Lower leg skin (tissue), 4 donors: ENCODE data around the gene ELF4. TPM values are rescaled to one million over a fixed set of nuclear protein-coding genes. Genes with fewer than 3 reads are reported as not detected.

ENCODE experiments used
- DNase-seq, 2 donors: peaks; one replicate each; pipeline ENCODE4 v3.0.0-alpha.2; 2019; ENCODE audit warnings: low spot score in 2 of 2
- H3K4me3 ChIP-seq: fragments of 200-600 bp; sonication (generic); 2 replicates; pipeline ENCODE4 v1.5.1; 2017; ENCODE audit warnings: mild to moderate bottlenecking, low read depth; ENCODE audit not compliant: poor library complexity, severe bottlenecking
- CTCF ChIP-seq, 3 donors: fragments of 450-650 bp; IDR thresholded peaks; one replicate each; pipeline ENCODE4 v1.5.1; 2016; ENCODE audit warnings: antibody characterized with exemption in 3 of 3, mild to moderate bottlenecking in 3 of 3, moderate library complexity in 2 of 3
- POLR2A ChIP-seq, 2 donors: fragments of 450-650 bp; IDR thresholded peaks; one replicate each; pipeline ENCODE4 v1.6.1; 2016 to 2017; ENCODE audit warnings: antibody characterized with exemption in 2 of 2, mild to moderate bottlenecking in 1 of 2, moderate library complexity in 1 of 2
- WGBS, 2 donors: methylation state at CpG; one replicate each; pipeline ENCODE4 v1.1.5; 2018; 5-methylcytosine and 5-hydroxymethylcytosine counted together
- intact Hi-C: fragments of 100-400 bp; cut with DNase I; formaldehyde crosslinking; loops from one replicate; pipeline ENCODE4 v1.15.0; 2023; ENCODE audit warnings: low total_unique reads
- total RNA-seq, 4 donors: library from RNA; depleted of rRNA; stranded (reverse); fragments of >200 nt; gene quantifications; one replicate each; pipeline ENCODE4 v1.1.0, GENCODE V29; 2016

The ELF4 gene
- total RNA-seq, 4 donors from 2014 or later = 10.8 to 19.1 (median 16.4) TPM

GRCh38 chrX:130125091-130125874 lies 15.0 kb upstream of the ELF4 start:
- 31 to 34% methylated on average over 13 of the region's 13 CpGs for WGBS, 2 donors
- intact Hi-C loops = no loop called here
- peak; percentile 58 to 88 for DNase-seq
- H3K4me3 ChIP-seq = no peak overlapping the region
- TF ChIP-seq CTCF (IDR thresholded peaks at IDR 0.05) (no peak), POLR2A (IDR thresholded peaks at IDR 0.05) (no peak)

GRCh38 chrX:130124577-130124976 lies 14.3 kb upstream of the ELF4 start:
- 64 to 83% methylated on average over 3 to 4 of the region's 4 CpGs for WGBS, 2 donors
- H3K4me3 ChIP-seq = no peak overlapping the region
- intact Hi-C loops = no loop called here
- DNase-seq = no peak
- no peak for TF ChIP-seq POLR2A (IDR thresholded peaks at IDR 0.05)
- TF ChIP-seq CTCF (IDR thresholded peaks at IDR 0.05) = no peak

- no peak overlapping the region for H3K4me3 ChIP-seq
- intact Hi-C loops = no loop called here
- WGBS, 2 donors = 34 to 49% methylated on average over 9 to 10 of the region's 13 CpGs
- no peak for DNase-seq
- TF ChIP-seq CTCF (IDR thresholded peaks at IDR 0.05) (no peak), POLR2A (IDR thresholded peaks at IDR 0.05) (no peak)
These were observed 11.2 kb upstream of the ELF4 start for GRCh38 chrX:130121505-130121800.

GRCh38 chrX:130120746-130121504 lies 10.6 kb upstream of the ELF4 start:
- no peak for TF ChIP-seq POLR2A (IDR thresholded peaks at IDR 0.05)
- peak in 1 of 3 donors; percentile 18 for TF ChIP-seq CTCF (IDR thresholded peaks at IDR 0.05)
- no peak overlapping the region for H3K4me3 ChIP-seq
- intact Hi-C loops = no loop called here
- 3 to 30% methylated on average over 35 to 58 of the region's 58 CpGs for WGBS, 2 donors
- peak; percentile 72 to 94 for DNase-seq

GRCh38 chrX:130120321-130120731 lies 10.0 kb upstream of the ELF4 start:
- no peak overlapping the region for H3K4me3 ChIP-seq
- intact Hi-C loops = no loop called here
- no peak for DNase-seq
- WGBS, 2 donors = 49 to 54% methylated on average over 5 to 21 of the region's 28 CpGs
- TF ChIP-seq POLR2A (IDR thresholded peaks at IDR 0.05) (no peak), CTCF (IDR thresholded peaks at IDR 0.05) (no peak)
